HS-27A (cell line): ENCODE results near the gene HSPB7.
"Not testable (repeated sequence)": the region's sequence is repeated elsewhere in the genome, so short reads cannot be mapped to it uniquely, and the experiment has no call there.

Experiments
- DNase-seq: peaks from one replicate; pipeline ENCODE4 v3.0.0-alpha.2; 2012; ENCODE audit warnings: low read depth, missing footprints

Gene HSPB7

GRCh38 chr1:16006552-16007485 lies 11.0 kb downstream of the HSPB7 start:
- no peak for DNase-seq

DNA sequence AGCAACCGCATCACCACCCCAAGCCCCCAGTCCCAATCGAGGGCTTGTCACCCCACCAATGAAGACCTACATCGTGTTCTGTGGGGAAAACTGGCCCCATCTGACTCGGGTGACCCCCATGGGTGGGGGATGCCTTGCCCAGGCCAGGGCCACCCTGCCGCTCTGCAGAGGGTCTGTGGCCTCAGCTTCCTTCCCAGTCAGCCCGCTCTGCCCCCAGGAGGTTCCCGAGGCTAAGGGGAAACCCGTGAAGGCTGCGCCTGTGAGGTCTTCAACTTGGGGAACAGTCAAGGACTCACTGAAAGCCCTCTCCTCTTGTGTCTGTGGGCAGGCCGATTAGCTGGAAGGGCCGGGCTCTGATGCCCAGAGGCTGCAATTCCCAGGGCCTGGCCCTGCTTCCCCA lies 11.8 kb downstream of the HSPB7 start:
- no peak for DNase-seq

DNA sequence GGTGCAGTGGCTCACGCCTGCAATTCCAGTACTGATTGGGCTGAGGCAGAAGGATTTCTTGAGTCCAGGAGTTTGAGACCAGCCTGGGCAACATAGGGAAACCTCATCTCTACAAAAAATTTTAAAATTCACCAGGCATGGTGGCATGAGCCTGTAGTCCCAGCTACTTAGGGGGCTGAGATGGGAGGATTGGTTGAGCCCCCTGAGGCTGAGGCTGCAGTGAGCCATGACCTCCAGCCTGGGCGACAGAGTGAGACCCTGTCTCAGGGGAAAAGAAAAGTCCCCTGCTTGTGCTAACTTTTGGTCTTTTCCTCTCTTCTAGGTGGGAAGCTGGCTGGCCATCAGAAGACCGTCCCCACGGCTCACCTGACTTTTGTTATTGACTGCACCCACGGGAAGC lies 12.2 kb downstream of the HSPB7 start:
- no peak for DNase-seq

GRCh38 chr1:16001274-16001673 lies 16.6 kb downstream of the HSPB7 start:
- not testable (repeated sequence) for DNase-seq

GRCh38 chr1:15998929-15999328 lies 18.9 kb downstream of the HSPB7 start:
- no peak for DNase-seq

GRCh38 chr1:15997637-15998280 lies 20.1 kb downstream of the HSPB7 start:
- no peak for DNase-seq

DNA sequence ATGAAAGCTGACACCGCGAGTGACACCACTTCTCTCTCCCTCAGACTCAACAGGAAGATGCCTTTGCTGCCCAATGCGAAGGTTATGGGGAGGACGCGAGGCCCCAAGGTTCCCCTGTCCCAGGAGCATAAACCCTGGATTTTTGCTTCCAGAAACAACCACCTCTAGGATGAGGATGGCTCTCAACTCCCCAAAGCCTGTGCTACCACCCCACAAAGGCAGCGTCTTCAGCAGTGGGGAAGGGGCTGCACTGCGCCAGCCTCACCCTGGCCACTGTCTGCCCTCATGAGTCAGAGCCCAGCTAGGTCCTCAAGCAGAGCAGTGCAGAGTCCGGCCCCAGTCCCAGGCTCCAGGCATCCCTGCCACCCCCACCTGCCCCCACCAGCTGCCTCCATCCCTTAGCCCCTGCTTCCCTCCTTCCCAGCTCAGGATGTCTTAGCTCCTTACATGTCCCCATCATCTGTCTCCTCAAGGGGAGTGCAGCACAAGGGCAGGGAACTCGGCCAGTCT lies 20.7 kb downstream of the HSPB7 start:
- DNase-seq = no peak

DNA sequence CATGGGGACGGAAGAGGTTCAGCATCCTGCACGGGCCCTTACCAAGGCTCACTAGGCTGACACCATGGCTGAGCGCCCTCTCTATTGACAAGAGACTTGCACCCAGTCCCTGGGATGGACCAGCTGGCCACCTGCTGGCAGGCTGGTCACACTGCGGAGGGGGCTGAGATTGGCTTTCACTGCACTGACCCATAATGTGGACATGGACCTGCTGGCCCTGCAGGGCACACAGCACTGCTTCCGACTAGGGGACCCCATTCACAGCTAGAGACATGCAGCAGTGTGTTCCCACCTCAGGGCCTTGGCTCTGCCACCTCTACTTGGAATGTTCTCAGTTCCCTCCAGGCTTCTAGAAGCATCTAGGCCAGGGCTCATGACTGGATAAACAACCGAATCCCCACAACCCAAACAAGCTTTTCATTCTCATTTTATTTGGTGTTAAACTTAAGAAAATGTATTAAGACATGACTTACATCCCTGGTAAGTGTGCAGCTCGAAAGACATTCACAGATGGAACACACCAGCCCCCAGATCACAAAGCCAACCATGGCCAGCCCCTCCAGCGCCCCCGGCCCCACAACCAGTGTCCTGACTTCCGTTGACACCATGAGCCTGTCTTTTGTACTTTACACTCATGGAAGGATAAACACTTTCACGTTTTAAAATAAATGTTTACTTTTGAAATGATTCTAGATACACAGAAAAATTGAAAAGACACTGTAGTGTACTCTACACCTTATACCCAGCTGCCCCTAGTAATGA lies 23.1 kb downstream of the HSPB7 start:
- DNase-seq = peak; percentile 59

DNA sequence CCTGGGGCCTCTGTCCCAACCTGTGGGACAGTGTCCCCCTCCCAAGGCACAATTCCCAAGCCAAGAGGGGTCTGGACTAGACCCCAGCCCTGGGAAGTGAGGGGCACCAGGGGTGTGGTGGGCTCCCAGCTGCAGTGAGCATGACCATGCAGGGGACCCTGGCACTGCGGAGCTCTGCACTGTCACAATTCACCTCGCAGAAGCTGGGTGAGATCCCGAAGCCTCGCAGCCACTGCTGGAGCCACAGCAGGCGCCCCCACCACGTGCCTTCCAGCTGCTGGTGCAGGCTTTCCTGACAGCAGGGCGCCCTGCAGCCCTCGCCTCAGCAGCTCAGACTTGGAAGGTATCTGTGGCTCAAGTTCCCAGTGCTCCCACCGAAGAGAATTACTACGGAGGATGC lies 23.8 kb downstream of the HSPB7 start:
- no peak for DNase-seq

- DNase-seq = no peak
Measured at GRCh38 chr1:15993666-15994065, 24.2 kb downstream of the HSPB7 start.

DNA sequence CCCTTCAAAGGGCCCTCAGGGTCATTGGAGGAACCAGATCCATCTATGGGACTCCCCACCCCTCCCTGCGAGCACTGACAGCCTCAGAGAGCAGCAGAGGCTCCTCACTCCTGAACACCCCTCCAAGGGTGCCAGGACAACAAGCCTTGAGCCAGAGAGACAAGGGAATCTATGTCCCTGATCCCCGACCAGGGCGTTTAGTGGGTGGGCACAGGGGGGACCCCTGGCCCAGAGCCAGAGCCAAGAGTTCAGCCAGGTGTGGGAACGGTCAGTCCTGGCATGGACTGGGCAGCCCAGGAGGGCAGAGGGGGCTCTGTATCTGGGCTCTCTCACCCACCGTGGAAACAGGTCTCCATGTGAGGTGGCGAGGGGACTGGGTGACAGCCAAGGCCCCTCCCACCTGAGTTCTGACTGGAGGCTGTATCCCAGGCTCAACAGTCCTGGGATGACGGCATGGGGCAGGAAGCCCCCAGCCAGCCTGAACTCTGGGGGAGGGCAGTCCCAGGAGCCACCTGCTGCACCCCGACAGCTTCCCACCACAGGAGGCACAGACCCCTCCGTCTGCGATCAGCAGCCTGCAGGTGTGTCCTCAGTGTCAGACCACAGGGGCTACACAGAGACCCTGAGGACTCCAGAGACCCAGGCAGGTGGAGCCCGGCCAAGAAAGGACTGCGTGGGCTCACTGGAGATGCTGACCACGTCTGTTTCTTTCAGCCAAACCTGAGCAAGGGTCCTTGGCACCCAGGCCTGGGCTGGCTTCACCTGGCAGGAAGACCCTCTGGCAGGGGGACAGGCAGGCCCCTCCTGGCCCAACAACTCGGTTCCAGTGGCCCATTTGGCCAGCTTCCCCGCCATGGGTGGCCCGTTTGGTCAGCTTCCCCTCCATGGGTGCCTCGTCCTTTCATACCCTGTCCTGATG lies 25.0 kb downstream of the HSPB7 start:
- no peak for DNase-seq

DNA sequence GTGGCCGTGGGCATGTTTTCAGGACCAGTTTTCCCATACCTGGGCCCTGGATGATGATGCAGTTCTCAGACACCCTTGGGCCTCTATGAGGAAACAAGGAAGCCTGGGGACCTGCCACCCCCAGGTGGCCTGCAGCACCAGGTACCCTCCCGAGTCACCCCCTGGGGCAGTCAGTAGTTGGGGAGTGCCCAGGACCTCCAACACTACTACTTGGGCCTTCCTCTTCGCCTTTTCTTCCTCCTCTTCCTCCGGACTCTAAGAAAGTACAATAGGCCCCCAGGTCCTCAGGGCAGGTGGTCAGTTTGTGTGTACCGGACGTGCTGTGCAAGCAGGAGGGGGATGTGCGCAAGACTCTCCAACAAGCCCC lies 25.7 kb downstream of the HSPB7 start:
- no peak for DNase-seq

GRCh38 chr1:15991427-15992186 lies 26.2 kb downstream of the HSPB7 start:
- no peak for DNase-seq

DNA sequence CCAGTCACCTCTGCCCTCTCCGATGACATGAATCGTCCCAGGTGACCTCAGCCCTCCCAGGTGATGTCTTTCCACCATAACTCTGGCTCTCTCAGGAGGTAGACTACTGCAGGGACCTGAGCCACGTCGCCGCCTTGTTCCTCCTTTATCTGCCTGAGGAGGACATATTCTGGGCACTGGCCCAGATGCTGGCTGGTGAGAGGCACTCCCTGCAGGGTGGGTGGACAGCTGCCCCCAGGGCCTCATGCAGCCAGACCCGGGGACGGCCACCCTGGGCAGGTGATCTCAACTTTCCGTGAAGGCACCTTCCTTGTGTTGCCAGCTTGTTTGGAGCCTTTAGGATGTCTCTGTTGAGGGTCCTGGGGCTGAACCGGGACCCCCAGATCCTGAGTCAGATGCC lies 28.1 kb downstream of the HSPB7 start:
- no peak for DNase-seq

DNA sequence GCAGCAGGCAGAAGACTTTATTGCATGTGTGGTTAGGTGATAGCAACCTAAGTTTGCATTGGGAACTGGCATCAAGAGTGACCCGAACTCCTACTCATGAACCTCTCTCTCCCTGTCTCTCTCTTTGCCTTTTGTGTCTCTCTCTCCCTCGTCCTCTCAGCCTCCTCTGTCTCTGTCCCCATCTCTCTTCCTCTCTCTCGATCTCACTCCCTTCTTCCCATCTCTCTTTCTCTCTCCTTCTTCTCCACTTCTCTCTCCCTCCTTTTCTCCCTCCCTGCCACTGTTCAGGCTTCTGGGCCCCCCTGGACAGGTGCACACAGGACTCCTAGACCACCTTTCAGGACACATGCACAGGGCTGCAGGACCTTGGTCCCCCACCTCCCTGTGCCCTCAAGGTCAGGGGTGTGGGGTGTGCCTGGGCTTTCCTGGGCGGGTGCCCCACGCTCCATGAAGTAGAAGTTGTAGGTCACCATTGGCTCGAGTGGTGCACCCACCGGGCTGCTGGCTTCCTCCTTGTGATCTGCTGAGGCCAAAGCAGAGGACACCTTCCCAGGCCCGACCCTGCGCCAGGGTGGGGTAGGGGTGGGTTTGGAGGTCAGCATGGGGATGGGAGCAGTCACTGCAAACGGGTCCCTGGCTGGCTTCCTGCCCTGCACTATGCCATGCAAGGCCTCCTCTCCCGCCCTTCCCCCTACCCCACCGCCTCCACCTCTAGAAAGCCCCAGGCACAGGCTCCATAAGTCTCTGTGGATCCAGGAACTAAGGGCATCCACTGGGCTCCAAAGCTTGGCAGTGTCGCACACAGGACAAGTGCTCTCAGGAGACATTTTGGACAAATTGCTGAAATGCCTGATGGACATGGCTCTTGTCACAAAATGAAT lies 28.7 kb downstream of the HSPB7 start:
- no peak for DNase-seq

DNA sequence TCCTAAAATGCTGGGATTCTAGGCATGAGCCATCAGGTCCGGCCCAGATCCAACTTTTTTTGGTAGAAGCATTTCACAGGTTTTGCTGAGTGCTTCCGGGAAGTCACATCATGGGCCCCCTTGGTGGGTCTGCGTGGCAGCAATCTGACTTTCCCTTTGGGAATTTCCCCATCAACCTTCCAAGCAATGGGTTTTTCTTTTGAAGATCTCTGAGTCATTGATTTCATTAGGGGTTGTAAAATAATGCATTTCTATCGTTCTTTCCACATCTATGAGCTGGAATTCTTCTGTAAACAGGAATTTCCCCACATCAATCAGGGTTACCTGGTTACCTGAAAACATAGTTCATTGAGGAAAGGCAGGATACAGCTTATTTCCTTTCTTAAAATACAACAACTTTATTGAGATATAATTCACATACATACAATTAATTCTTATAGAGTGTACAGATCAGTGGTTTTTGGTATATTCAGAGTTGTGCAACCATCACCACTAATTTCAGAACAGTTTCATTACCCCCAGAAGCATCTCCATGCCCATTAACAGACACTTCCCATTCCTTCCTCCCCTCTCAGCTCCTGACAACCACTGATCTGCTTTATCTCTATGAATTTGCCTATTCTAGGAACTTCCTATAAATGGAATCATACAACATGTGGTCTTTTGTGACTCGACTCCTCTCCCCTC lies 32.1 kb downstream of the HSPB7 start:
- DNase-seq = no peak

DNA sequence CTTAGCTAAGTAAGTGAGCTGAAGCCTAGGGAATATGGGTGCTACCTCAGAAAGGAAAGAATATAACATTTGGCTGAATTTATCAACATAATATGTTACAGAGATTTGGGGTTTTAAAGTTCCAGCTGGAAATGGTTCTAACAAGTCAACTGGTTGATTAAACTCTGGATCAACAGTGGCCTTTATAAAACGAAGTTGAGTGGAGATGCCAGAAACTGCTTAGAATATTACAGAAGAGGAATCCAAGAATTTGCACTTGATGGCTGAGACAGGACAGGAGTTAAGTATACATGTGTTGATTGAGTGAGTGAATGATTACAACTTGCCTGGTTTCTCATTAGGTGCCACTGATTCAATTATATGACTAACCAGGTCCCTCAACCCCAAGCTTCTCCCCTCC lies 34.6 kb downstream of the HSPB7 start:
- DNase-seq = no peak

DNA sequence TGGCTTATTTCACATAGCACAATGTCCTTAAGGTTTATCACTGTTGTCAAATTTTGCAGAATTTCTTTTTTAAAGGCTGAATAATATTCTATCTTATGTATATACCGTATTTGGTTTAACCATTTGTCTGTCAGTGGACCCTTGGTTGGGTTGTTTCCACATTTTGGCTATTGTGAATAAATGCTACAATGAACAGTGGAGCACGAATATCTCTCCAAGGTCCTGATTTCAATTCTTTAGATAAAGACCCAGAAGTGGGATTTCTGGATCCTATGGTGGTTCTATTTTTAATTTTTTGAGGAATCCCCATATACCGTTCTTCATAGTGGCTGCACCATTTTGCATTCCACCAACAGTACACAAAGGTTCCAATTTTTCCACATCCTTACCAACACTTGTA lies 36.2 kb downstream of the HSPB7 start:
- no peak for DNase-seq

DNA sequence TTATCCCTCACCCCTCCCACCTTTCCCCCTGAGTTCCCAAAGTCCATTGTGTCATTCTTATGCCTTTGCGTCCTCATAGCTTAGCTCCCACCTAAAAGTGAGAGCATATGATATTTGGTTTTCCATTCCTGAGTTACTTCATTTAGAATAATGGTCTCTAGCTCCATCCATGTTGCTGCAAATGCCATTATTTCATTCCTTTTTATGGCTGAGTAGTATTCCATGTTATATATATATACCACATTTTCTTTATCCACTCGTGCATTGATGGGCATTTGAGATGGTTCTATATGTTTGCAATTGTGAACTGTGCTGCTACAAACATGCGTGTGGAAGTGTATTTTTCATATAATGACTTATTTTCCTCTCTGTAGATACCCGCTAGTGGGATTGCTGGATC lies 39.9 kb downstream of the HSPB7 start:
- DNase-seq = not testable (repeated sequence)
